Common myeloid progenitor, CD34-positive (primary cell): ENCODE data around the gene UNC13C.
"Not testable (repeated sequence)": the region's sequence is repeated elsewhere in the genome, so short reads cannot be mapped to it uniquely, and the experiment has no call there.

Source experiments
- CTCF ChIA-PET: fragments of 350-600 bp; sonication (Branson Sonifier 250); formaldehyde crosslinking; loops from one replicate; lab custom pipeline; 2021; ENCODE audit warnings: antibody characterized with exemption; lab: Charles Lee
- POLR2A ChIA-PET: fragments of 350-600 bp; sonication (Branson Sonifier 250); formaldehyde crosslinking; loops from one replicate; lab custom pipeline; 2021; ENCODE audit warnings: antibody characterized with exemption; lab: Charles Lee
- DNase-seq, 3 donors: peaks; one replicate each; pipeline versions ENCODE4 v3.0.0 to v3.0.0-alpha.2; 2013
- H3K27ac ChIP-seq, 2 experiments: 1 replicate in 1 of 2; 2 replicates in 1 of 2; pipeline ENCODE4 v1.7.0; 2013; ENCODE audit warnings: inconsistent platforms in 2 of 2, low read length in 2 of 2, mild to moderate bottlenecking in 2 of 2, low read depth in 1 of 2, moderate library complexity in 1 of 2; ENCODE audit not compliant: severe bottlenecking in 2 of 2, insufficient read depth in 1 of 2, poor library complexity in 1 of 2
- H3K27me3 ChIP-seq, 5 experiments: replicated peaks in 2 of 5; 1 replicate in 3 of 5; 2 replicates in 2 of 5; pipeline versions ENCODE4 v1.6.1 to v1.7.0; 2013; ENCODE audit warnings: low read length in 4 of 5, mild to moderate bottlenecking in 2 of 5, moderate library complexity in 2 of 5, inconsistent platforms in 1 of 5; ENCODE audit not compliant: insufficient read depth in 5 of 5, control insufficient read depth in 4 of 5
- H3K36me3 ChIP-seq, 4 experiments: 1 replicate in 2 of 4; 2 replicates in 2 of 4; pipeline versions ENCODE4 v1.6.1 to v1.7.0; 2013; ENCODE audit warnings: low read length in 3 of 4, control low read depth in 1 of 4, mild to moderate bottlenecking in 1 of 4; ENCODE audit not compliant: control insufficient read depth in 4 of 4, insufficient read depth in 4 of 4
- H3K4me1 ChIP-seq, 4 experiments: 1 replicate in 3 of 4; 2 replicates in 1 of 4; pipeline versions ENCODE4 v1.6.1 to v1.7.1; 2013; ENCODE audit warnings: low read length in 3 of 4, mild to moderate bottlenecking in 3 of 4, control low read depth in 1 of 4, inconsistent platforms in 1 of 4, moderate library complexity in 1 of 4; ENCODE audit not compliant: control insufficient read depth in 4 of 4, insufficient read depth in 4 of 4; ENCODE audit errors: control extremely low read depth in 1 of 4
- H3K4me3 ChIP-seq, 7 experiments: 1 replicate in 4 of 7; 2 replicates in 3 of 7; pipeline versions ENCODE4 v1.5.1 to v1.7.0; 2013; ENCODE audit warnings: mild to moderate bottlenecking in 7 of 7, low read length in 6 of 7, moderate library complexity in 6 of 7, inconsistent platforms in 2 of 7, low read depth in 2 of 7, control low read depth in 1 of 7; ENCODE audit not compliant: insufficient read depth in 4 of 7, control insufficient read depth in 1 of 7; ENCODE audit errors: extremely low read depth in 1 of 7
- H3K9me3 ChIP-seq, 5 experiments: 1 replicate in 4 of 5; 2 replicates in 1 of 5; pipeline versions ENCODE4 v1.6.1 to v1.7.1; 2013; ENCODE audit warnings: low read length in 4 of 5, mild to moderate bottlenecking in 2 of 5, inconsistent platforms in 1 of 5, low read depth in 1 of 5, moderate library complexity in 1 of 5; ENCODE audit not compliant: control insufficient read depth in 4 of 5, insufficient read depth in 2 of 5; ENCODE audit errors: control extremely low read depth in 1 of 5
- WGBS: methylation state at CpG from one replicate; pipeline ENCODE4 v1.1.5; 2013; ENCODE audit not compliant: insufficient coverage; 5-methylcytosine and 5-hydroxymethylcytosine counted together

Gene UNC13C

GRCh38 chr15:54374184-54374952, 396.1 kb downstream of the UNC13C start:
- ChIA-PET CTCF (interaction anchor here (1.6 kb wide), 1 partner anchor 10 kb away, joined by 3 read pairs; no protein-coding TSS in a partner anchor), POLR2A (no interaction called here)
- WGBS = 95% methylated on average over 3 of the region's 5 CpGs
- Histone ChIP-seq H3K4me3 (no peak overlapping the region), H3K9me3 (peaks cover 3 to 18% (median 14%) of the 10 kb centered on the region in 5 experiments), H3K36me3 (no peaks in the 10 kb centered on the region), H3K4me1 (no peaks in the 10 kb centered on the region), H3K27ac (no peak overlapping the region), H3K27me3 (no peaks in the 10 kb centered on the region)
- DNase-seq = no peak

DNA sequence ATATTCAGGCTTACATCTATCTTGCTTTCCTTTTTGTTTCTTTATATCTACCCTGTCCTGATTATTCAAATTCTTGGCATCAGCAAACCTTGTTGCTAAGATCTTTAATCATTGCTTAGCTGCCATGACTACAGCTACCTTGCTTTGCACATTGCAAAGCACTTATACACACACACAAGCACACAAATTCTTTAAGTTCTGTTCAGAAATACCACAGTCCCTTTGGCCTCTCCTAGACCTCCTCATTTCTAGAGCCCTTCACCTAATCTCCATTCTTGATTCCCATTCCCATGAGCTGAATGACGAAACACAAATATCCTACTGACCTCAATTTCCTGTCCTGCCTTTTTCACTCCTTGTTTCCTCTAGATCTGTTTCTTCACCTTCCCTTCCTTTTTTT, 409.6 kb downstream of the UNC13C start:
- CTCF ChIA-PET = no interaction called here

DNA sequence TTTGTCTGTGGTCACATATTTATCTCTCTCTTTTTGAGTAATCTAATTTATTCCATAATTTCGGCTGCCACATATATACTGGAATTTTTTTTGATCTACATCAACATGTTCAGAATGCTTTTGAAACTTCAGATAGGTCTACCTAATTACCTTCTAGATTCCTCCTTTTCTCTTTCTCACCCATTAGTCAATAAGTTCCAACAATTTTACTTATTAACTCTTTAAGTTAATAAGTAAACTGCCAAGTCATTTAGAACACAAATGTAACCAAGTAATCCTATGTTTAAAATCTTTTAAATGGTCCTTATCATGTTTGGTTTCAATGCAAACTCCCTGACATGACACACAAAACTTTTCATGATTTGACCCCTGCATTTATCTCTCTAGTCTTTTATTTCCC, 410.5 kb downstream of the UNC13C start:
- CTCF ChIA-PET = no interaction called here
- Histone ChIP-seq H3K27me3 (no peaks in the 10 kb centered on the region), H3K4me1 (peaks cover 0 to 7% (median 4%) of the 10 kb centered on the region in 4 experiments), H3K36me3 (no peaks in the 10 kb centered on the region), H3K4me3 (no peak overlapping the region), H3K9me3 (no peaks in the 10 kb centered on the region), H3K27ac (no peak overlapping the region)
- POLR2A ChIA-PET = no interaction called here
- no peak for DNase-seq
- WGBS = 100% methylated on average over 1 of the region's 1 CpG

More for the DNA sequence above, 409.6 kb downstream of the UNC13C start:
- POLR2A ChIA-PET = no interaction called here
- no peak overlapping the region for H3K4me3 ChIP-seq
- DNase-seq = peak in 2 of 3 donors; percentile 1
- H3K27ac ChIP-seq = no peak overlapping the region
- H3K27me3 ChIP-seq = no peaks in the 10 kb centered on the region
- H3K4me1 ChIP-seq = peaks cover 0 to 7% (median 4%) of the 10 kb centered on the region in 4 experiments
- no peaks in the 10 kb centered on the region for H3K36me3 ChIP-seq
- 58% methylated on average over 1 of the region's 1 CpG for WGBS
- no peaks in the 10 kb centered on the region for H3K9me3 ChIP-seq

DNA sequence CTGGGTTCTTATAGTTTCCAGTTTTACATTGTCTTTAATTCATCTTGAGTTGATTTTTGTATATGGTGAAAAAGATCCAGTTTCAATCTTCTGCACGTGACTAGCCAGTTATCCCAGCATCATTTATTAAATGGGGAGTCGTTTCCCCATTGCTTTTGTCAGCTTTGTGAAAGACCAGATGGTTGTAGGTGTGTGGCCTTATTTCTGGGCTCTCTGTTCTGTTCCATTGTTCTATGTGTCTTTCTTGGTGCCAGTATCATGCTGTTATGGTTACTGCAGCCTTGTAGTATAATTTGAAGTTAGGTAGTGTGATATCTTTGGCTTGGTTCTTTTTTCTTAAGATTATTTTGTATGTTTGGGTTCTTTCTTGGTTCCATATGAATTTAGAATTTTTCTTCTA, 432.2 kb downstream of the UNC13C start:
- no peak overlapping the region for H3K4me3 ChIP-seq
- WGBS = no CpG with 5 or more reads among the region's 2 CpGs
- no peak overlapping the region for H3K27ac ChIP-seq
- no peaks in the 10 kb centered on the region for H3K36me3 ChIP-seq
- ChIA-PET CTCF (no interaction called here), POLR2A (no interaction called here)
- no peaks in the 10 kb centered on the region for H3K4me1 ChIP-seq
- H3K9me3 ChIP-seq = no peaks in the 10 kb centered on the region
- DNase-seq = no peak
- no peaks in the 10 kb centered on the region for H3K27me3 ChIP-seq

- Histone ChIP-seq H3K27me3 (no peaks in the 10 kb centered on the region), H3K4me3 (no peak overlapping the region), H3K9me3 (peaks cover 0 to 4% (median 2%) of the 10 kb centered on the region in 5 experiments), H3K4me1 (no peaks in the 10 kb centered on the region), H3K27ac (no peak overlapping the region), H3K36me3 (no peaks in the 10 kb centered on the region)
- 100% methylated on average over 1 of the region's 2 CpGs for WGBS
- ChIA-PET POLR2A (no interaction called here), CTCF (interaction anchor here (1.0 kb wide), 1 partner anchor 60 kb away, joined by 3 read pairs; no protein-coding TSS in a partner anchor)
- DNase-seq = no peak
These were observed 445.9 kb downstream of the UNC13C start for GRCh38 chr15:54424171-54424570.

- H3K27me3 ChIP-seq = no peaks in the 10 kb centered on the region
- POLR2A ChIA-PET = no interaction called here
- WGBS = 100% methylated on average over 1 of the region's 4 CpGs
- no peaks in the 10 kb centered on the region for H3K36me3 ChIP-seq
- no peaks in the 10 kb centered on the region for H3K4me1 ChIP-seq
- no peak overlapping the region for H3K4me3 ChIP-seq
- CTCF ChIA-PET = no interaction called here
- peaks cover 0 to 4% (median 2%) of the 10 kb centered on the region in 5 experiments for H3K9me3 ChIP-seq
- DNase-seq = no peak
- no peak overlapping the region for H3K27ac ChIP-seq
These were observed 450.4 kb downstream of the UNC13C start for GRCh38 chr15:54428596-54428995.

GRCh38 chr15:54450288-54450687, 472.0 kb downstream of the UNC13C start:
- H3K27ac ChIP-seq, H3K36me3 ChIP-seq, CTCF ChIA-PET, H3K4me1 ChIP-seq, DNase-seq, POLR2A ChIA-PET, H3K27me3 ChIP-seq, H3K4me3 ChIP-seq: not testable (repeated sequence)
- WGBS = 96% methylated on average over 7 of the region's 9 CpGs
- peaks cover 5 to 26% (median 11%) of the 10 kb centered on the region in 5 experiments for H3K9me3 ChIP-seq
